CMK (cell line): ENCODE measurements around the gene TLR2.

Experiments
- DNase-seq: peaks from one replicate; pipeline ENCODE4 v3.0.0-alpha.2; 2010; ENCODE audit warnings: low read depth

TLR2 gene

DNA sequence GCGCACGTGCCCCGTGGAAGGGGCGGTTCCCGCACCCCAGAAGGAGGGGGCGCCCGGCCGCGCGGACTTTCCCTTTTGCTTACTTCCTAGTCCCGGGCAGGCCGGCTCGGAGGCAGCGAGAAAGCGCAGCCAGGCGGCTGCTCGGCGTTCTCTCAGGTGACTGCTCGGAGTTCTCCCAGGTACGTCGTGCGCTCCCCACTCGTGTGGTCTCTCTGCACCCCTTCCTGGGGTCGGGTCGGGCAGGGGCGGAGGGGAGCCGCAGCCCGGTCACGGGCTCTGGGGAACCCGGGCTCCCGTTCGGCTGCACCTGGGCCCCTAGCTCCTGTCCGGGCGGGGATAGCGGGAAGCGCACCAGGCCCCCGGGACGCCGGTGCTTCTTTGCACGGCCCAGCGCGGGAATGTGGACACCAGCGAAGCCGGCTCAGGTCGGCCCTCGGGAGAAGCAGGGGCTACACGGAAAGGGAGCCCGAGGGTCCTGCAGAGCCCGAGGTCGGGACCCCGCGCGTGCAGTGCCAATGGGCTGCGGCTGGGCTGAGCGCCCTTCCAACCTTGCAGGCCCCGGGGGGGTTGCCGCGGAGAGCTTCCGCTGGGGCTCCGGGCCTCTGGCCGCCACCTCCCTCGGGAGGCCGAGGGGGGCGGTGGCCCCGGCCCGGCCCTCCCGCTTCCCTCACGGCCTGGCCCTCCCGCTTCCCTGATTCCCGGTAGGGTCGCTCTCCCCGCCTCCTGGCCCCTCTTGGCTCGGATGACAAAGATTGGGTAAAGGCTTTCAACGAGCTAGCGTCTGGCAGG is at the start of gene TLR2:
TLR2 (plus strand) TSS at position 99 of the 789 bp plus-strand sequence. CDS start 18,628 bp downstream, outside the sequence.
- no peak for DNase-seq

GRCh38 chr4:153634738-153635353 is 49.2 kb upstream of the TLR2 start:
- no peak for DNase-seq

GRCh38 chr4:153635846-153636245 is 48.2 kb upstream of the TLR2 start:
- DNase-seq, result no peak

DNA sequence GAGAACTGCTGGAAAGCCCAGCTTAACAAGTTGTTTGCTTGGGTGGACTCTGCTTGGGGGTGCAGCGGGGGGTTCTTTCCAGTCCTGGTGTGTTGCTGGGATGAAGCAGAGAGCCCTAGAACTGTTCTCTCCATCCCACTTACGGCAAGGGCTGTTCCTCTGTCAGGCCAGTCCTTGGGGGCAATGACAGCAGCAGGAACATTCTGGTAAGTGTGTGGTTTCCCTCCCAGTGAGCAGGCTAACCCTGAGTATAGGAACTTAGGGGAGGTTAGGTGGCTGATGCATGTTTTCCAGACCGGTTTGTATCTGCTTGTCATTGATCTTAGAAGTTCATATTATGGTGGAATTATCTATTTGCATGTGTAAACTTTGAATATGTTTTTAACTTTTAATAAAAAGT is 46.9 kb upstream of the TLR2 start:
- no peak for DNase-seq

- DNase-seq, result no peak
Observed at GRCh38 chr4:153638011-153638410, 46.1 kb upstream of the TLR2 start.

DNA sequence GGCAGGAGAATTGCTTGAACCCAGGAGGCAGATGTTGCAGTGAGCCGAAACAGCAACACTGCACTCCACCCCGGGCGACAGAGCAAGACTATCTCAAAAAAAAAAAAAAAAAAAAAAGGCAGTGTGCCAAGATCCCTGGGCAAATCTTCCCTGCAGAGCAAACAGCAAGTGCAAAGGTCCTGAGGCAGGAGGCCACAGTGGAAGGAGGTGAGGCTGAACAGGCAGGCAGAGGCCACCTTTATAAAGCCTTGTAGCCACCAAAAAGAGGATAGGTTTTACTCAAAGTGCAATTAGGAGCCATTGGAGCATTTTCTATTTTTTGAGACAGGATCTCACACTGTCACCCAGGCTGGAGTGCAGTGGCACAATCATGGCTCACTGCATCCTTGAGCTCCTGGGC is 45.1 kb upstream of the TLR2 start:
- DNase-seq, result no peak

GRCh38 chr4:153639833-153640802 is 44.0 kb upstream of the TLR2 start:
- DNase-seq, result no peak

DNA sequence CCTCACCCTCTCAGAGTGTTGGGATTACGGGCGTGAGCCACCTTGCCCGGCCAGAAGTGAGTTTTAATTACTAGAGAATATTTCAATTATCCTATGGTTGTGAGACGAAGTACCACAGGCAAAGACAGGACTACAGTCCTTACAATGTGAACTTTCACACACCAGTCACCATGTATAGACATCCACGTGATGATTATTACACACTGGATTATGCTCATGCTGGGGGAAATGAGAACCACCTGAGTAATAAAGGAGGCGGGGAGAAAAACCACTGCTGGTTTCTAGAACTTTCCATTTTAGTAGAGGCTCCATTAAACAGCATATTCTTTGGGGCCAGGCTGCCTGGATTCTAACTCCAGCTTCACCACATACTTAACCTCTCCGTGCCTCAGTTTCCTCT is 42.5 kb upstream of the TLR2 start:
- DNase-seq, result no peak

- peak; percentile 22 for DNase-seq
Observed at GRCh38 chr4:153643406-153644383, 40.4 kb upstream of the TLR2 start.

DNA sequence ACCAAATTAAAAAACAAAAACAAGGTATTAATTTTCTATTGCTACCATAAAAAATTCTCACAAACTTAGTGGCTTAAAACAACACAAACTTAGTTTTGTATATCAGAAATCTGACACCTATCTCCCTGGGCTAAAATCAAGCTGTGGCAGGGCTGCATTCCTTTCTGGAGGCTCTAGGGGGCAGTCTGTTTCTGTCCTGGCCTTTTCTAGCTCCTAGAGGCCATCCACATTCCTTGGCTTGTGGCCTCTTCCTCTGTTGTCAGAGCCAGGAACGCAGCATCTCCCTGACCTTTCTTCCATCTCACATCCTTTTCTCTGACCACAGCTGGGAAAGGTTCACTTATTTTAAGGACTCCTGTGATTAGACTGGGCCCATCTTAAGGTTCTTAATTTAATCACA is 38.9 kb upstream of the TLR2 start:
- DNase-seq, result peak; percentile 38

DNA sequence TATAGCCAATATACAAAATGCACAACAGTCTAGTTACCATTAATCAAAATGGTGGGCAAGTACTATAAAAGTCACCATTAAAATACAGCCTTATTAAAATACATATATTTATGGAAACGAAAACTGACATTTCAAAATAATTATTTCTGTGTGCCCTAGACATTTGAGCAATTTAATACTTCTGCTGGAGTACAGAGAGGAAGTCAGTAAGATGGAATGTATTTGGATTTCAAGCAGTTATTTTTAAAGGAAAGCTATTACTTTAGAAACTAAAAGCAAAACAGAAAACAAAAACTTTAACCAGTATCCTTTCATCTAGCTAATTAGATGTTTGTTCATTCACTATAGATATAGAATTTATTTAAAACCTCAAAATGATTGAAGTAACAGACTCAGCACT is 37.8 kb upstream of the TLR2 start:
- DNase-seq, result no peak

GRCh38 chr4:153646978-153647377 is 37.1 kb upstream of the TLR2 start:
- DNase-seq, result no peak

GRCh38 chr4:153647975-153648374 is 36.1 kb upstream of the TLR2 start:
- no peak for DNase-seq

- DNase-seq, result no peak
Observed at GRCh38 chr4:153649572-153649991, 34.5 kb upstream of the TLR2 start.

DNA sequence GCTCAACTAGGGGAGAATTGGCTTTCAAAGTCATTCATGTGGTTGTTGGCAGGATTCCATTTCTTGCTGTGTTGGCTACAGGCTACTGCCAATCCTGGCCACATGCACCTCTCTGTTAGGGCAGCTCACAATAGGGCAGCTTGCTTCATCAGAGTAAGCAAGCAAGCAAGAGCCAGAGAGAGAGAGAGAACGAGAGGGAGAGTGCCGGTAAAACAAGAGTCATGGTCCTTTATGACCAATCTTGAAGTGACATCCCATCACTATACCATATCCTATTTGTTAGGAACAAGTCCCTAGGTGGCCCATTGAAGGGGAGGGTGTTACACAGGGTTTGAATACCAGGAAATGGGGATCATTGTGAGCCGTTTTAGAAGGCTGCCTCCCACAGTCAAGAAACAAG is 33.0 kb upstream of the TLR2 start:
- DNase-seq, result no peak

- DNase-seq, result no peak
Observed at GRCh38 chr4:153651587-153651986, 32.5 kb upstream of the TLR2 start.

DNA sequence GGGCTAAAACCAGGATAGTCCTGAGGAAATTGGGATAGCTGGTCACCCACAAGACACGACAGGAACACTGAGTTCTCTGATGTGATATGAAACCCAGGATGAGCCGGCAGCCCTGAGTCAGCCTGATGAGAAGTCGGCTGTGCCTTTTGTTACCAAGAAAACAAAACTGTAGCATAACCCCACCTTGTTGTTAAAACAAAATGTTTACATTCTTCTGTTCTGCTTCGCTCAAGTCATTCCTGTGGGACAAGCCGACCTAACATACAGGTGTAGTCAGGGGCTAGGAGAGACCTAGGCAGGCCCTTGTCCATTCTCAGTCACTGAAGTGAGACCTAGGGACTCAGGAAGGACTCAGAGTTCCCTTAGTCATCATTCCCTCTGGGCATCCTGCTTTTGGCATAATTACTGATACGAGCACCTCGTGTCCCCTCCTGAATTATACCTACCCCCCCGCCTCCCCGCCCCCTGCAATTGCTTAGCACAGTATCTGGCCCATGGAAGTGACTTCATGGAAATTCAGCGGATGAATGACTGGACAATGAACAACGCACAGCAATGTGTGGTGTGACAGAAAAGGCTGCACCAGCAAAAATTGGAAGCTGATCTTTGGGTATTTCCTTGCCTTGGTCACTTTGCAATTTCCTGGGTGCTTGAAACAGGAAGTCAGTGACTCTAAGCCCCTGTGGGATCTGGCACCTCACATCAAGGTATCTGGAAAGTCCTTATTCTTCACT is 31.9 kb upstream of the TLR2 start:
- DNase-seq, result no peak

DNA sequence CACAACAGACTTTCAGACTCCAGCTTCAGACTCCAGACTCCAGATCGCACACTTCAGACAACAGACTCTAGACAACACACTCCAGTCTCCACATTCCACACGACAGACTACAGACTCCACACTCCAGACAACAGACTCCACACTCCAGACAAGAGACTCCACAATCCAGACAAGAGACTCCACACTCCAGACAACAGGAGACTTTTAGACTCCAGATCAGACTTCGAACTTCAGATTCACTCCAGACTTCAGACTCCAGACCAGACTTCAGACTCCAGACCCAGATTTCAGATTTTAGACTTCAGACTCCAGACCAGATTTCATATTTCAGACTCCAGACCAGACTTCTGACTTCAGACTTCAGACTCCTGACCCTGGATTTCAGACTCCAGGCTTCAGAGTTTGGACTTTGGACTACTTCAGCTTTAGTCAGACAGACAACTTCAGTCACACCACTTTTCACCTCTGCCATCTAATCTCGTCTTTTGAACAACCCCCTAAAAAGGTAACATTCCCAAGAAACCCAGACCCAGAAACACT is 29.0 kb upstream of the TLR2 start:
- DNase-seq, result no peak

GRCh38 chr4:153655928-153656327 is 28.2 kb upstream of the TLR2 start:
- DNase-seq, result no peak

DNA sequence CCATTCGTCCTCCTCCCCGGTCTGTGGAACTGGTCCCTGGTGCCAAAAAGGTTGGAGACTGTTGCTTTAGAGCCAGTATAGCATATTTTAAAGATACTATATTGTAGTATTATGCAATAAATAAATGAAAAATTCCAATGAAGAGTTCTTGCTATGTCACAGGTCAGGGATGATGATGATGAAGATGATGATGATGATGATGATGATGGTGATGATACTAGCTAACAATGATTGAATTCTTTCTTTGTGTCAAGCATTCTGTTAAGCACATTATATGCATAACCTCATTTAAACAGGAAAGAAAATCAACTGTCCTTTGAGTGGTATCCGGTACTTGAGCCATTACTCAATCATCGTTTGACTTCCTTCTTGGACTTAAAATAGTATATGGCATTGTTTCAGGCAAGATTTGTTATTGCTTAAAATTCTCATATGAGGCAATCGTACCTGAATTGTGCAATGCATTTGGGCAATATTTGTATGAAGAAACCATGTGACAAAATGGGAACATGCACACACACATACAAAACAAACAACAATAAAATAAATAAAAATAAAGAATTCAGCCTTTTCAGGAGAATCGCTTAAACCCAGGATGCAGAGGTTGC is 22.8 kb upstream of the TLR2 start:
- DNase-seq, result no peak
